HEK293 (cell line): ENCODE data around the gene ITPR3.

Experiments
- CTCF ChIP-seq: fragments of 450-650 bp; formaldehyde crosslinking; IDR thresholded peaks from 2 replicates; pipeline ENCODE4 v1.5.1; 2016; ENCODE audit warnings: missing biosample characterization, missing genetic modification characterization
- KLF1 ChIP-seq: fragments of 450-650 bp; formaldehyde crosslinking; IDR thresholded peaks from 2 replicates; pipeline ENCODE4 v1.5.1; 2016; ENCODE audit warnings: missing biosample characterization, missing genetic modification characterization
- SP2 ChIP-seq: fragments of 450-650 bp; formaldehyde crosslinking; IDR thresholded peaks from 2 replicates; pipeline ENCODE4 v1.5.1; 2016; ENCODE audit warnings: missing biosample characterization, missing genetic modification characterization
- ZBTB10 ChIP-seq: fragments of 450-650 bp; formaldehyde crosslinking; IDR thresholded peaks from 2 replicates; pipeline ENCODE4 v1.5.1; 2016; ENCODE audit warnings: missing biosample characterization, missing genetic modification characterization
- ZFP41 ChIP-seq: fragments of 450-650 bp; formaldehyde crosslinking; IDR thresholded peaks from 2 replicates; pipeline ENCODE4 v1.5.1; 2016; ENCODE audit warnings: missing biosample characterization, missing genetic modification characterization, borderline replicate concordance
- ZNF2 ChIP-seq: fragments of 450-650 bp; formaldehyde crosslinking; IDR thresholded peaks from 2 replicates; pipeline ENCODE4 v1.5.1; 2016; ENCODE audit warnings: missing biosample characterization, missing genetic modification characterization
- ZNF274 ChIP-seq, 2 experiments: fragments of 200-500 bp in 1 of 2; fragments of 450-650 bp in 1 of 2; sonication (Bioruptor generic) in 1 of 2; formaldehyde crosslinking in 1 of 2; IDR thresholded peaks; 2 replicates each; pipeline versions ENCODE4 v1.5.1 to v1.6.1; 2014 to 2016; ENCODE audit warnings: borderline replicate concordance in 1 of 2, inconsistent platforms in 1 of 2, low read length in 1 of 2, missing biosample characterization in 1 of 2, missing genetic modification characterization in 1 of 2
- ZNF530 ChIP-seq: fragments of 450-650 bp; formaldehyde crosslinking; IDR thresholded peaks from 2 replicates; pipeline ENCODE4 v1.5.1; 2016; ENCODE audit warnings: low read depth, missing biosample characterization, missing genetic modification characterization
- ZNF677 ChIP-seq: fragments of 450-650 bp; IDR thresholded peaks from 2 replicates; pipeline ENCODE4 v1.5.0; 2018; ENCODE audit warnings: missing biosample characterization, mild to moderate bottlenecking, missing genetic modification characterization, moderate library complexity

- TF ChIP-seq CTCF (tag by site-specific recombination) (no peak), ZNF2 (tag by site-specific recombination) (no peak), KLF1 (tag by site-specific recombination) (no peak), ZNF530 (tag by site-specific recombination) (no peak), SP2 (tag by site-specific recombination) (no peak), ZFP41 (tag by site-specific recombination) (no peak), ZNF274 (IDR thresholded peaks at IDR 0.05; ENCODE audit: low read length) (no peak), ZNF274 (tag by site-specific recombination; IDR thresholded peaks at IDR 0.05; ENCODE audit: borderline replicate concordance) (no peak), ZNF677 (tag by site-specific recombination) (no peak), ZBTB10 (tag by site-specific recombination) (no peak)
These were observed 54.8 kb downstream of the ITPR3 start for GRCh38 chr6:33675968-33676367.
